ENCODE measurements around the gene PSMD13.
"Not testable (repeated sequence)": the region's sequence is repeated elsewhere in the genome, so short reads cannot be mapped to it uniquely, and the experiment has no call there.

PSMD13 gene

GRCh38 chr11:217704-218103 lies 19.1 kb upstream of the PSMD13 start:
- DNase-seq (ENCODE audit: low spot score), result no peak

DNA sequence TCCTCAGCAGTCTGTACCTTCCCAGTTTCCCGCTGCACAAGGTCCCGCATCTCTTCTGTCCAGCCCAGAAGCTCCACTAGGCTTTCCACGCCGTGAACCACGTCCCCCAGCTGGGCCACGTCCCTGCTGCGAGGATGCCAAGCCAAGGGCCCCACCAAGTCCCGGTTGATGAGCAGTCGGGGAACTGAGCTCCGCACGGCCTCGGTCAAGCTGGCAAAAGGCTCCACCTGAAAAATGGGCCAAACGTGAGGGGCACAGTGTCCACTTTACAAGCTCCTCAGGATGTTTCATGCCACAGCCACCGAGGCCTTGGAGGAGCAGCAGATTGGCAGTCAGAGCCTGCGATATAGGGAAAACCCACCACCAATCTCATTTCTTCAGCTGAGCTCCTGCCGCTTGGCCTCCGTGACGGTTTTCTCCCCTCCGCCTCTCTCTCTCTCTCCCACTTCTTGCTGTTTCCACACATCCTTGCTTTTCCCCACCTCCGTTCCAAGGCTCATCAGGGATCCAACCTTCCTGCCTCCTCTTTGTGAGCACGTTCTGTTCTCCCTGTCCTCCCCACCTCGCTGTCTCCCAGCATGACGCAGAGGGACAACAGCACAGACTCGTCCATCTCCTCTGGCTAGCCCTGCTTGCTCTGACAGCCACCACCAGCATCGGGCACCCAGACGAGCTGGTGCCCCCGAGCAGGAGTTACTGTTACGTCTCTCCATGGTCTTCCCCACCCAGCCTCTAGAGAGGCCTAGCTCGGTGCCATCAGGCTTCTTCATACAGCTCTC lies 17.8 kb upstream of the PSMD13 start:
- DNase-seq (ENCODE audit: low spot score), result no peak

GRCh38 chr11:220641-221215 lies 16.0 kb upstream of the PSMD13 start:
- not testable (repeated sequence) for DNase-seq (ENCODE audit: low spot score)

- DNase-seq (ENCODE audit: low spot score), result no peak
Observed at GRCh38 chr11:221539-221938, 15.2 kb upstream of the PSMD13 start.

DNA sequence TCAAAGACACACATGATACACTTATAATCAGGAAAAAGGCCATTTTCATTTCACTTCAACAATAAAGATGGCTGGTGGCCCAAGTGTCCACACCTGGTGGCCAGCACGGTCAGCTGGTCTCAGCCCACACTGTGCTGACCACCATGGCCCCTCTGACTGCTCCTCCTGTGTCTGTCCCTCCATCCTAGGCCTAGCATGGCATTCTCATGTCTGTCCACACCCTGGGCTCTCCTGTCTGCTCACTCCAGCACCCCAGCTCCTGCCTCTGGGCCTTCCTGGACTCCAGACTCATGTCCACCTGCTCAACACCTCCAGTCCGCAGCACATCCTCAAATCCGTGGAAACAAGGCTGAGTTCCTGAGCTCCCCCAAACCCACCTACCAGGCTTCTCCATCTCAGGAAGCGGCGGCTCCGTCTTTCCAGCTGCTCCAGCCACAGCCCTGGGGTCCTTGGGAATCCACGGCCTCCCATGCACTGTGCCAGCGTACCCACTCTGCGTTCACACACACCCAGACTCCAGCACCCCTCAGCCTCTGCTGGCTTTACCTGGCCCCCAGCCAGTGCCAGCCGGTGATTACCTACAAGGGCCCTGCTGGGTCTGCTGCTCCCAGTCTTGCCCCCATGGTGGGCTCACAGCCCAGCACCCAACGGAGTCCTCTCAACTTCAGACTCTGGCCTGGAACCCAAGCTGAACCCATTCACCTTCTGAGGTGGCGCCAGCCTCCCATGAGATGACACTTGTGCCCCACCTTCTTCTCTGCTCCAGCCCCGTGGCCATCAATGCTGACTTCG lies 14.6 kb upstream of the PSMD13 start:
- DNase-seq (ENCODE audit: low spot score), result no peak

- DNase-seq (ENCODE audit: low spot score), result no peak
Observed at GRCh38 chr11:223026-223789, 13.6 kb upstream of the PSMD13 start.

GRCh38 chr11:223884-224283 lies 12.9 kb upstream of the PSMD13 start:
- DNase-seq (ENCODE audit: low spot score), result no peak

- DNase-seq (ENCODE audit: low spot score), result no peak
Observed at GRCh38 chr11:224424-224823, 12.4 kb upstream of the PSMD13 start.

DNA sequence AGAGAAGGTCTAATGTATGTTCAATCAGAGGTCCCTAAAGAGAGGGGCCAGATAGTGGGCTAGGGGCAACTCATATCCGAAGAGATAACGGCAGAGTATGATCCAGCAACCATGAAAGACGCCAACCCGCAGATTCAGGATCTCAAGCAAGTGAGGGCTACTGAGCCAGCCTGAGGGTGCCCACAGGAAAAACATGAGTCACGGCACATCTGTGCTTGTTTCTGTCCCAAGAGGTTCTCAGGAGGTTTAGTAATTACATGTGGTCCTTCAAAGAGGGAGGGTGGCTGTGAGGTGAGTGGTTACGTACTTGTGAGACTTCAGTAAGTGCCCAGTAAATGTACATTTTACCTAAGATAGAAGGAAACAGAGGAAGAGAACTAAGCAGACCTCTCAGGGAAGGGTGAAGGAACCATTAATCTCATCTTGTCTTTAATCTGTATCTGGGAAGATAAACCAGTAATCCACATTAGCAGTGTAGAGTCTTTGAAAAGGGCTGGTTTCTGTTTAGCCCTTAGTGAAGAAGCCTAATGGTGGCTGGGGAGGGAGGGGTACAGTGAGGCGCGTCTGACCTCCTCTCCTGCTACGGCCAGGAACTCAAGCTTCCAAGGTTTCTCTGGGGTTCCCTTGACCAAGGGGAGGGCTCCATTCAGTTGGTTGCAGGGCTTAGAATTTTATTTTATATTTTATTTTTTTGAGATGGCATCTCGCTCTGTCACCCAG lies 10.9 kb upstream of the PSMD13 start:
- DNase-seq (ENCODE audit: low spot score), result no peak

DNA sequence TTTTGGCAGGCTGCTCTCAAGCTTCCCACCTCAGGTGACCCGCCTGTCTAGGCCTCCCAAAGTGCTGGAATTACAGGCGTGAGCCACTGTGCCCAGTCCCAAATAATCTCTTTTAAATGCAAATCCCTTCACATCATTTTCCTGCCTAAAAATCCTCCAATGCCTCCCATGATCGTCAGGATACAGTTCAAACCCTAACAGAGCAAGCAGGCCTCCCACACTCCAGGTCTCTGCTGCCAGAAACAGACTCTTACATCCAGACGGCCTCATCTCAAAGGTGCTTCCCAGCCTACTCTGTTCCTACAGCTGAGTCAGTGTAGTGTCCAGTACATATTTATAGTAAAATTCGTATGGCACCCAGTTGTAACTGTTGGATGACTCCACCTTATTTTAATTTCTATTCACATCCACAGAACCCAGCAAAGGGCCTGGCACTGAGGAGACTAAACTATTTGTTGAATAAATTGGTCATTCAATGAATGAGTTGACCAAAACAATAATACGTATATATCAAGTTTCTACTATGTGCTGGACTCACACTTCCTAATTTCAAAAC lies 8.9 kb upstream of the PSMD13 start:
- no peak for DNase-seq (ENCODE audit: low spot score)

- DNase-seq (ENCODE audit: low spot score), result no peak
Observed at GRCh38 chr11:230431-230830, 6.3 kb upstream of the PSMD13 start.

- no peak for DNase-seq (ENCODE audit: low spot score)
Observed at GRCh38 chr11:232783-233565, 3.8 kb upstream of the PSMD13 start.

GRCh38 chr11:235180-235579 lies 1.6 kb upstream of the PSMD13 start:
- no peak for DNase-seq (ENCODE audit: low spot score)

- peak; percentile 39 for DNase-seq (ENCODE audit: low spot score)
Observed at GRCh38 chr11:235609-235996, 1.2 kb upstream of the PSMD13 start.

GRCh38 chr11:235997-236773 lies 591 bp upstream of the PSMD13 start, which contains the start of gene SIRT3:
TSS of gene SIRT3 (minus strand) at chr11:236342. CDS start at chr11:236328, 14 bp downstream.
- DNase-seq (ENCODE audit: low spot score), result peak; percentile 89

GRCh38 chr11:238346-238745 lies 1.6 kb downstream of the PSMD13 start:
- DNase-seq (ENCODE audit: low spot score), result not testable (repeated sequence)

- no peak for DNase-seq (ENCODE audit: low spot score)
Observed at GRCh38 chr11:240315-240714, 3.5 kb downstream of the PSMD13 start.

GRCh38 chr11:241634-242033 lies 4.9 kb downstream of the PSMD13 start:
- no peak for DNase-seq (ENCODE audit: low spot score)

DNA sequence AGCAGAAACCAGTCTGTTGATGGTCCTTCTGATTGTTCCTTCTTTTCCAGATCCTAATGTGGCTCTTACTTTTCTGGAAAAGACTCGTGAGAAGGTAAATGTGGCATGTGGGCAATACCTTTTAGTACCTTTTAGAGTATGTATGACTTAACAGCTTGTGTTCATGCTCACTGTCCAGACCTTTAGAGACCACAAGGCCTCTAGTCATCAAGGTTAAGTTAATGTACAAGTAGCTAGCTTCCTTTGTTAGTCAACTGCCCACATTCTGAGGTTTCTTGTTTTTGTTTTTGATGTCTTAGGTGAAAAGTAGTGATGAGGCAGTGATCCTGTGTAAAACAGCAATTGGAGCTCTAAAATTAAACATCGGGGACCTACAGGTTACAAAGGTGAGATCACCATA lies 7.6 kb downstream of the PSMD13 start:
- DNase-seq (ENCODE audit: low spot score), result no peak

- DNase-seq (ENCODE audit: low spot score), result no peak
Observed at GRCh38 chr11:249062-249461, 12.3 kb downstream of the PSMD13 start.

Measured in CD4-positive, alpha-beta T cell treated with Interleukin-6 at 100 ng/mL for 8 hours (primary cell).